Measurements from ENCODE around the gene MRPS18B.

- TF ChIP-seq EZH2 (IDR thresholded peaks at IDR 0.05; ENCODE audit: borderline replicate concordance, low read length): no peak
- no peak for TF ChIP-seq CTCF (IDR thresholded peaks at IDR 0.05; ENCODE audit: low read length)
These were observed 17.9 kb upstream of the MRPS18B start for GRCh38 chr6:30599625-30600324.

Data from OCI-LY1 (cell line).